ENCODE data around the gene RAE1. TPM values are rescaled to one million over a fixed set of nuclear protein-coding genes. Genes with fewer than 3 reads are reported as not detected.

RAE1 gene
- total RNA-seq, 1 donor = 24.6 TPM

GRCh38 chr20:57422254-57422653, 71.2 kb downstream of the RAE1 start:
- Histone ChIP-seq H2AFZ (ENCODE audit: low read length) (no peak overlapping the region), H3K9me3 (ENCODE audit: low read depth, low read length) (no peaks in the 10 kb centered on the region), H3K27me3 (ENCODE audit: insufficient read depth, low read length) (peaks cover 6% of the 10 kb centered on the region), H3K4me3 (ENCODE audit: insufficient read depth, low read length) (no peak overlapping the region), H3K4me2 (ENCODE audit: insufficient read depth, low read length) (no peak overlapping the region), H3K36me3 (ENCODE audit: insufficient read depth, low read length) (no peaks in the 10 kb centered on the region), H4K20me1 (ENCODE audit: insufficient read depth, low read length) (no peaks in the 10 kb centered on the region), H3K27ac (ENCODE audit: low read depth, low read length) (no peak overlapping the region), H3K4me1 (ENCODE audit: insufficient read depth, low read length) (no peaks in the 10 kb centered on the region), H3K79me2 (ENCODE audit: insufficient read depth, low read length) (no peaks in the 10 kb centered on the region)
- DNase-seq (ENCODE audit: insufficient read length, low spot score, missing footprints) = no peak
- TF ChIP-seq, protein P1, sequence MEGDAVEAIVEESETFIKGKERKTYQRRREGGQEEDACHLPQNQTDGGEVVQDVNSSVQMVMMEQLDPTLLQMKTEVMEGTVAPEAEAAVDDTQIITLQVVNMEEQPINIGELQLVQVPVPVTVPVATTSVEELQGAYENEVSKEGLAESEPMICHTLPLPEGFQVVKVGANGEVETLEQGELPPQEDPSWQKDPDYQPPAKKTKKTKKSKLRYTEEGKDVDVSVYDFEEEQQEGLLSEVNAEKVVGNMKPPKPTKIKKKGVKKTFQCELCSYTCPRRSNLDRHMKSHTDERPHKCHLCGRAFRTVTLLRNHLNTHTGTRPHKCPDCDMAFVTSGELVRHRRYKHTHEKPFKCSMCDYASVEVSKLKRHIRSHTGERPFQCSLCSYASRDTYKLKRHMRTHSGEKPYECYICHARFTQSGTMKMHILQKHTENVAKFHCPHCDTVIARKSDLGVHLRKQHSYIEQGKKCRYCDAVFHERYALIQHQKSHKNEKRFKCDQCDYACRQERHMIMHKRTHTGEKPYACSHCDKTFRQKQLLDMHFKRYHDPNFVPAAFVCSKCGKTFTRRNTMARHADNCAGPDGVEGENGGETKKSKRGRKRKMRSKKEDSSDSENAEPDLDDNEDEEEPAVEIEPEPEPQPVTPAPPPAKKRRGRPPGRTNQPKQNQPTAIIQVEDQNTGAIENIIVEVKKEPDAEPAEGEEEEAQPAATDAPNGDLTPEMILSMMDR (IDR thresholded peaks at IDR 0.05; ENCODE audit: extremely low read depth, low read depth, low read length) = no peak

DNA sequence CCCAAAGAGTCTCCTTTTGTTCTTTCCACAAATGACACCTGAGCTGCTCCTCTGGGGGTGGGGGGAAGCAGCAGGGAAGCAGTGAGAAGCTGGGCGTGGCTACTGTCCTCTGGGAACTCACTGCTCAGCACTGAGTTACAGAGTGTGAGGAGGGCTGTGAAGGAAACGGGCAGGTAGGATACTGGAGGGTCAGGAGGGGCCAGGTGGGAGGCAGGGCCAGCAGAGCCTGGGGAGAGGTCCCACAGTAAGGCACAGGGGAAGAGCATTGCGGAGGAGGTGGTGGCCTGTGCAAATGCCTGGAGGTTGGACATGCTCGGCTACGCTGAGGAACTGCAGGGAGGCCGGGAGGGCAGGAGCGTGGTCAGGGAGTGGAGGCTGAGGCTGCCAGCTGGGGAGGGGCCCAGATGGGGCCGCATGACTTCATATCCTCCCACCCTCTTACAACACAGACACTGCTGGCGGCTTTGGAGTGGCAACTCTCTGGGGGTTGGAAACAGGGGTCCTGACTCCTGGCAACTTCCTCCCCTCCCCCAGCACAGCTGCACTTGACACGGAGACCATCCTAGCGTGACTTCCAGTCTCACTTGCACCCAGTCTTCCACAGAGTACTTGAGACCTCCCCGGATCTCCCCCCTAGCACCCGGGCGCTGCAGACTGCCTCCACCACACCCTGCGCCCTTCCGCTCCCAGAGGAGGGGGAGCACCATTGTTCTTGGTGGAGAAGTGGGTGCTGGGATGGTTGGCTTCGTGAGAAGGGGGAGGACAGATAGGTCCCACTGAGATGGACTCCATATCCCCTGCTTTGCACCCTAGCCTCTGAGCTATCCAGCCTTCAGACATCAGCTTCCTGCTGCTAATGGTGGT, 74.3 kb downstream of the RAE1 start:
- Histone ChIP-seq H4K20me1 (ENCODE audit: insufficient read depth, low read length) (no peaks in the 10 kb centered on the region), H3K9me3 (ENCODE audit: low read depth, low read length) (no peaks in the 10 kb centered on the region), H3K4me3 (ENCODE audit: insufficient read depth, low read length) (no peak overlapping the region), H3K4me1 (ENCODE audit: insufficient read depth, low read length) (no peaks in the 10 kb centered on the region), H3K4me2 (ENCODE audit: insufficient read depth, low read length) (no peak overlapping the region), H3K79me2 (ENCODE audit: insufficient read depth, low read length) (no peaks in the 10 kb centered on the region), H3K36me3 (ENCODE audit: insufficient read depth, low read length) (no peaks in the 10 kb centered on the region), H3K27ac (ENCODE audit: low read depth, low read length) (no peak overlapping the region), H3K27me3 (ENCODE audit: insufficient read depth, low read length) (peaks cover 9% of the 10 kb centered on the region), H2AFZ (ENCODE audit: low read length) (no peak overlapping the region)
- DNase-seq (ENCODE audit: insufficient read length, low spot score, missing footprints) = no peak
- TF ChIP-seq, protein P1 (IDR thresholded peaks at IDR 0.05; ENCODE audit: extremely low read depth, low read depth, low read length) = no peak

DNA sequence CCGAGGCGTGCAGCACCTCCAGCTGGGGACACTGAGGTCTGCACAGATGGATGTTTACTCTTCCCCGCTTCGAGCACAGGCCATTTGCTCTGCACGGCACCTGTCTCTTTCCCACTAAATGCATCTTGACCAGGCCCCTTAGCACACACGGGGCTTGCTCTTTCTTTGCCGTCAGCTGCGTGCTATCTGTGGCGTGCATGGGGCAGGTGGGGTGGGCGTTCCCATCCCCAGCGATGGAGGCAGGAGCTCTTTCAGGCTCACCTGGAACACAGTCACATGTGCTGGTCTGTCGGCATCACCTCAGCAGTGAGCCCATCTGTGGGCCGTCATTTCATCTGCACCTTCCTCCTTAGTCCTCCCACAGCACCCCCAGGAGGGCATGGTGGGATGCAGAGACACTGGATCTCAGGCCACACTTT, 75.2 kb downstream of the RAE1 start:
- Histone ChIP-seq H4K20me1 (ENCODE audit: insufficient read depth, low read length) (no peaks in the 10 kb centered on the region), H3K4me1 (ENCODE audit: insufficient read depth, low read length) (no peaks in the 10 kb centered on the region), H3K4me3 (ENCODE audit: insufficient read depth, low read length) (no peak overlapping the region), H3K79me2 (ENCODE audit: insufficient read depth, low read length) (no peaks in the 10 kb centered on the region), H2AFZ (ENCODE audit: low read length) (no peak overlapping the region), H3K27me3 (ENCODE audit: insufficient read depth, low read length) (peaks cover 5% of the 10 kb centered on the region), H3K36me3 (ENCODE audit: insufficient read depth, low read length) (no peaks in the 10 kb centered on the region), H3K9me3 (ENCODE audit: low read depth, low read length) (no peaks in the 10 kb centered on the region), H3K4me2 (ENCODE audit: insufficient read depth, low read length) (no peak overlapping the region), H3K27ac (ENCODE audit: low read depth, low read length) (no peak overlapping the region)
- TF ChIP-seq, protein P1 (IDR thresholded peaks at IDR 0.05; ENCODE audit: extremely low read depth, low read depth, low read length) = no peak
- no peak for DNase-seq (ENCODE audit: insufficient read length, low spot score, missing footprints)

DNA sequence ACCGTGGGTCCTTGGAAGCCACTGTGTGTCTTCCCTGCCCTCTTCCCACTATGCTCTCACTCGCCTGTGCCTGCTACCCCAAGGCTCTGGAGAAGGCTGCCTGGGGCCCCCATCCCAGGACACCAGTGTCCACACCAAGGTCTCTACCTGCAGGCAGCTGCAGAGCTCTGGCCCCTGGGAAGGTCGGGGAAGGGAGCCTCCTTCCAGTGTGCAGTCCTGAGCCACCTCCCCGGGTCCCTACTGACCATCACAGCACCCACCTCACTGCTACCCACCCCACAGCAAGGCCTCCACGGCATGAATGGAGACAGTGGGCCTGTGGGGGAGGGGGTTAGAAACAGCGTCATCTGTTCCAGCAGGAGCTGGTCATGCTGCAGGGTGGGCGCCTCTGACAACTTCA, 75.8 kb downstream of the RAE1 start:
- H3K9me3 ChIP-seq (ENCODE audit: low read depth, low read length) = no peaks in the 10 kb centered on the region
- H3K4me3 ChIP-seq (ENCODE audit: insufficient read depth, low read length) = no peak overlapping the region
- no peak for DNase-seq (ENCODE audit: insufficient read length, low spot score, missing footprints)
- TF ChIP-seq, protein P1 (IDR thresholded peaks at IDR 0.05; ENCODE audit: extremely low read depth, low read depth, low read length) = no peak
- no peaks in the 10 kb centered on the region for H4K20me1 ChIP-seq (ENCODE audit: insufficient read depth, low read length)
- no peaks in the 10 kb centered on the region for H3K36me3 ChIP-seq (ENCODE audit: insufficient read depth, low read length)
- no peak overlapping the region for H2AFZ ChIP-seq (ENCODE audit: low read length)
- H3K79me2 ChIP-seq (ENCODE audit: insufficient read depth, low read length) = no peaks in the 10 kb centered on the region
- H3K4me1 ChIP-seq (ENCODE audit: insufficient read depth, low read length) = no peaks in the 10 kb centered on the region
- H3K27ac ChIP-seq (ENCODE audit: low read depth, low read length) = no peak overlapping the region
- peaks cover 5% of the 10 kb centered on the region for H3K27me3 ChIP-seq (ENCODE audit: insufficient read depth, low read length)
- H3K4me2 ChIP-seq (ENCODE audit: insufficient read depth, low read length) = no peak overlapping the region

All from osteoblast (primary cell).